ENCODE results near the gene AMPD1. TPM values are rescaled to one million over a fixed set of nuclear protein-coding genes. Genes with fewer than 3 reads are reported as not detected.

The AMPD1 gene
- total RNA-seq, 4 donors from 2014 or later, result 0.82 to 3.2 (median 1.9) TPM; not detected in 1

DNA sequence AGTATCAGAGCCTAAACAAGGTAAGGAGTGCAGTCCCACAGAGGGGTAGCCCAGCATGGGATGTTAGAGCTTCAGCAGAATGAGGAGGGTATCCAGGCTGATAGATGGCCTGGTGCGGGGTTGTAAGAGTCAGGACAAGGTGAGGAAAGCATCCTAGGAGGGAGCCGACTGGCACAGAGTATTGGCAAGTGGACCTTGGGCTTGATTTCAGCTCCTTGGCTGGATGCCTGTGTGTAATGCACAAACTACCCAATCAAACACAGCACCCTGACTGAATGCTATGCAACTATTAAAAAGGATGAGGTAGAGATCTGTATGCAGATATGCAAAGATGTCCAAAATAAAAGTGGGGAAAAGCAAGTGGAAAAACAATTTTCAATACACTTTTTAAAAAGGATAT lies 43.5 kb downstream of the AMPD1 start:
- DNase-seq, result no peak
- WGBS, 2 donors (ENCODE audit: low coverage in 1 of 2), result 76 to 78% methylated on average over 2 of the region's 2 CpGs
- intact Hi-C loops (cut with DNase I; ENCODE audit: low total_unique reads), result no loop called here
- Histone ChIP-seq H3K27ac (no peak overlapping the region), H3K27me3 (no peaks in the 10 kb centered on the region), H3K4me1 (no peaks in the 10 kb centered on the region), H3K36me3 (no peaks in the 10 kb centered on the region), H3K9me3 (no peaks in the 10 kb centered on the region), H3K4me3 (no peak overlapping the region)
- in situ Hi-C loops (cut with MboI; ENCODE audit: low pct_ligation_motif_present in 1 of 4, low pct_unique_long_range_greater_than_20kb in 1 of 4, low sequenced_read_pairs in 3 of 4), result no loop called here
- TF ChIP-seq POLR2A (IDR thresholded peaks at IDR 0.05), result no peak
- TF ChIP-seq EP300 (IDR thresholded peaks at IDR 0.05; ENCODE audit: low read depth), result no peak
- TF ChIP-seq POLR2AphosphoS5 (IDR thresholded peaks at IDR 0.05), result no peak
- TF ChIP-seq, protein P1, sequence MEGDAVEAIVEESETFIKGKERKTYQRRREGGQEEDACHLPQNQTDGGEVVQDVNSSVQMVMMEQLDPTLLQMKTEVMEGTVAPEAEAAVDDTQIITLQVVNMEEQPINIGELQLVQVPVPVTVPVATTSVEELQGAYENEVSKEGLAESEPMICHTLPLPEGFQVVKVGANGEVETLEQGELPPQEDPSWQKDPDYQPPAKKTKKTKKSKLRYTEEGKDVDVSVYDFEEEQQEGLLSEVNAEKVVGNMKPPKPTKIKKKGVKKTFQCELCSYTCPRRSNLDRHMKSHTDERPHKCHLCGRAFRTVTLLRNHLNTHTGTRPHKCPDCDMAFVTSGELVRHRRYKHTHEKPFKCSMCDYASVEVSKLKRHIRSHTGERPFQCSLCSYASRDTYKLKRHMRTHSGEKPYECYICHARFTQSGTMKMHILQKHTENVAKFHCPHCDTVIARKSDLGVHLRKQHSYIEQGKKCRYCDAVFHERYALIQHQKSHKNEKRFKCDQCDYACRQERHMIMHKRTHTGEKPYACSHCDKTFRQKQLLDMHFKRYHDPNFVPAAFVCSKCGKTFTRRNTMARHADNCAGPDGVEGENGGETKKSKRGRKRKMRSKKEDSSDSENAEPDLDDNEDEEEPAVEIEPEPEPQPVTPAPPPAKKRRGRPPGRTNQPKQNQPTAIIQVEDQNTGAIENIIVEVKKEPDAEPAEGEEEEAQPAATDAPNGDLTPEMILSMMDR (IDR thresholded peaks at IDR 0.05), result no peak

- WGBS, 2 donors (ENCODE audit: low coverage in 1 of 2), result 98 to 100% methylated on average over 1 of the region's 1 CpG
- in situ Hi-C loops (cut with MboI; ENCODE audit: low pct_ligation_motif_present in 1 of 4, low pct_unique_long_range_greater_than_20kb in 1 of 4, low sequenced_read_pairs in 3 of 4), result no loop called here
- intact Hi-C loops (cut with DNase I; ENCODE audit: low total_unique reads), result no loop called here
Observed at GRCh38 chr1:114648503-114648902, 46.8 kb downstream of the AMPD1 start.

DNA sequence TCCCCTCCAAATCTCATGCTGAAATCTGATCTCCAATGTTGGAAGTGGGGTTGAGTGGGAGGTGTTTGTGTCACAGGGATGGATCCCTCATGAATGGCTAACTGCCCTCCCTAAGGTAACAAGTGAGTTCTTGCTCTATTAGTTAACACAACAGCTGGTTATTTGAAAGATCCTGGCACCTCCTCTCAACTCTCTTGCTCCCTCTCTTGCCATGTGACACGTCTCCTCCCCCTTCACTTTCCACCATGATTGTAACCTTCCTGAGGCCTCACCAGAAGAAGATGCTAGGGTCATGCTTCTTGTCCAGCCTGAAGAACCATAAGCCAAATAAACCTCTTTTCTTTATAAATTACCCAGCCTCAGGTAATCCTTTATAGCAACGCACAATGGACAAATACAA lies 54.0 kb downstream of the AMPD1 start:
- no peaks in the 10 kb centered on the region for H3K27me3 ChIP-seq
- DNase-seq, result no peak
- no peaks in the 10 kb centered on the region for H3K9me3 ChIP-seq
- WGBS, 2 donors (ENCODE audit: low coverage in 1 of 2), result 78 to 88% methylated on average over 2 of the region's 2 CpGs
- no peak overlapping the region for H3K4me3 ChIP-seq
- no peaks in the 10 kb centered on the region for H3K36me3 ChIP-seq
- in situ Hi-C loops (cut with MboI; ENCODE audit: low pct_ligation_motif_present in 1 of 4, low pct_unique_long_range_greater_than_20kb in 1 of 4, low sequenced_read_pairs in 3 of 4) (no loop called here), intact Hi-C loops (cut with DNase I; ENCODE audit: low total_unique reads) (no loop called here)
- H3K27ac ChIP-seq, result no peak overlapping the region
- no peaks in the 10 kb centered on the region for H3K4me1 ChIP-seq
- TF ChIP-seq POLR2A (IDR thresholded peaks at IDR 0.05) (no peak), EP300 (IDR thresholded peaks at IDR 0.05; ENCODE audit: low read depth) (no peak), POLR2AphosphoS5 (IDR thresholded peaks at IDR 0.05) (no peak)
- TF ChIP-seq, protein P1 (IDR thresholded peaks at IDR 0.05), result no peak

More at GRCh38 chr1:114648503-114648902, 46.8 kb downstream of the AMPD1 start:
- TF ChIP-seq EP300 (IDR thresholded peaks at IDR 0.05; ENCODE audit: low read depth) (no peak), POLR2A (IDR thresholded peaks at IDR 0.05) (no peak), POLR2AphosphoS5 (IDR thresholded peaks at IDR 0.05) (no peak)
- TF ChIP-seq, protein P1 (IDR thresholded peaks at IDR 0.05), result no peak
- DNase-seq, result no peak
- Histone ChIP-seq H3K4me1 (no peaks in the 10 kb centered on the region), H3K27me3 (no peaks in the 10 kb centered on the region), H3K36me3 (no peaks in the 10 kb centered on the region), H3K27ac (no peak overlapping the region), H3K4me3 (no peak overlapping the region), H3K9me3 (no peaks in the 10 kb centered on the region)

DNA sequence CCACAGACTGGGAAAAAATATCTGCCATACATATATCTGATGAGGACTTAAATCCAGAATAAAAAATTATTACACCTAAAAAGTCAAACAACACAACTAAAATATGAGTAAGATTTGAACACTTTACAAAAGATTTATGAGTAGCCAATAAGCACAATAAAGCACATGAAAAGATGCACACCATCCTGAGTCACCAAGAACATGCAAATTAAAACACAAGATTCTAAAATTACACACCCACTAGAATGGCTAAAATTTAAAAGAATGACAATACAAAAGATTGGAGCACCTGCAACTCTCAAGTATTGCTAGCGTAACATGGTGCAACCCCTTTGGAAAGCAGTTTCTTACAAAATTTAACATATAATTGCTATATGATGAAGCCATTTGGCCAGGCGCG lies 56.4 kb downstream of the AMPD1 start:
- intact Hi-C loops (cut with DNase I; ENCODE audit: low total_unique reads), result no loop called here
- in situ Hi-C loops (cut with MboI; ENCODE audit: low pct_ligation_motif_present in 1 of 4, low pct_unique_long_range_greater_than_20kb in 1 of 4, low sequenced_read_pairs in 3 of 4), result no loop called here
- Histone ChIP-seq H3K9me3 (no peaks in the 10 kb centered on the region), H3K27me3 (no peaks in the 10 kb centered on the region), H3K4me3 (no peak overlapping the region), H3K27ac (no peak overlapping the region), H3K4me1 (no peaks in the 10 kb centered on the region), H3K36me3 (no peaks in the 10 kb centered on the region)
- no peak for DNase-seq
- 0 to 67% methylated on average over 1 to 3 of the region's 3 CpGs for WGBS, 2 donors (ENCODE audit: low coverage in 1 of 2)
- TF ChIP-seq POLR2A (IDR thresholded peaks at IDR 0.05), result no peak
- TF ChIP-seq EP300 (IDR thresholded peaks at IDR 0.05; ENCODE audit: low read depth), result no peak
- no peak for TF ChIP-seq POLR2AphosphoS5 (IDR thresholded peaks at IDR 0.05)
- TF ChIP-seq, protein P1 (IDR thresholded peaks at IDR 0.05), result no peak

Measured in transverse colon (tissue), 4 donors.